HFF-Myc (cell line): Measurements from ENCODE around the gene CCDC134.
"Not testable (repeated sequence)": the region's sequence is repeated elsewhere in the genome, so short reads cannot be mapped to it uniquely, and the experiment has no call there.

Source experiments
- DNase-seq: peaks from one replicate; pipeline ENCODE4 v3.0.0-alpha.2; 2011; ENCODE audit warnings: low read depth; ENCODE audit errors: extremely low read depth
- H3K4me3 ChIP-seq: replicated peaks from 2 replicates; pipeline ENCODE4 v1.5.1; 2011; ENCODE audit warnings: low read depth, mild to moderate bottlenecking, control low read depth, low read length
- CTCF ChIP-seq: IDR thresholded peaks from 2 replicates; pipeline ENCODE4 v1.5.1; 2012; ENCODE audit warnings: mild to moderate bottlenecking, low read depth, low read length, control low read depth; ENCODE audit errors: missing control alignments

Gene CCDC134

DNA sequence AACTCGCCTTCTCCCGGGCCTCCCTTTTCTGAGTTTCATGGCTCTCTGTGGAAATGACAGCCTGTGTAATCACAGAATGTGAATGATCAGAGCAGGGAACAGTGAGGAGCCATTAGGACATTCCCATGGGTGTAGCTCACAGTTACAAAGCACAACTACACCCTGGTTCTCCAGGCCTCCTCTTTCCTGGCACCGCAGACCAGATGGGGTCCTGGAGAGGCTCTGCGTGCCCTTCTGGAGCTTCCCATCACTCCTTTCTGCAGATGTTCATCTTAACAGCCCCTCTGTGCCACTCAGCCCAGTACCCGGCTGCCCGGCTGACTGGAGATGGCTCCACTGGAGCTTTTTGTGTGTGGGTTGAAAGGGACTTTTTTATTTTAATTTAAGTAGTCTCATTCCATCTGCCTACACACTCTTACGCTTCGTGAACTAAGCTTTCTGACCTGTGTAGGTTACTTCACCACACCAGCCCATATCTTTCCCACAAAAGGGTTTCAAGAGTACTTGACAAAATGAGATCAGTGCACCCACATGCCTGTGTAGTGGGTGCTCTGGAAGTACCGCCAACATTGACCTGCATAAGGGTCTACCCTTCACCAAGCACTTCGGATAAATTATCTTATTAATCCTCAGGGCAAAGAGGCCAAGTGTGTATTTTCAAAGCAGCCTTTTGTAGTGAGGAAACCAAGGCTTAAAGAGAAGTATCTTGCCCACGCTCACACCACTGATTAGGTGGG lies 62.2 kb downstream of the CCDC134 start:
- no peak for TF ChIP-seq CTCF
- DNase-seq = no peak
- H3K4me3 ChIP-seq = no peak overlapping the region

DNA sequence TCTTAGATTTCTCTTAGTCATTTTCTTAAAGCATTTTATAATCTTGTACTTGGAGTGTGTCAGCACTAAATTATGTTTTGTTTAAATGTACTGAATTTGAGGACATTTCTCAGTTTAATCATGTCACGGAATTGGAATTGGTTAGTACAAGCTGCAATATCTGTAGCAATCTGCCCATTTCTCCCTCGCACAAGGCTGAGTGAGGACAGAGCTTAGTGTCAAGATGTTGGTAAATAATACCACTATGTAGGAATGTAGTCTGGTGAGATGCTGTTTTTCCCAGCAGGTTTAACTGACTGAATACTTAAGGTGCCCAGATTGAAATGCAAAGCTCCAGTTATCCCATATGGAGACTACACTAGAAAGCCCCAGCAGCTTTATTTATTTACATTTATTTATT lies 63.0 kb downstream of the CCDC134 start:
- TF ChIP-seq CTCF = no peak
- no peak overlapping the region for H3K4me3 ChIP-seq
- no peak for DNase-seq

DNA sequence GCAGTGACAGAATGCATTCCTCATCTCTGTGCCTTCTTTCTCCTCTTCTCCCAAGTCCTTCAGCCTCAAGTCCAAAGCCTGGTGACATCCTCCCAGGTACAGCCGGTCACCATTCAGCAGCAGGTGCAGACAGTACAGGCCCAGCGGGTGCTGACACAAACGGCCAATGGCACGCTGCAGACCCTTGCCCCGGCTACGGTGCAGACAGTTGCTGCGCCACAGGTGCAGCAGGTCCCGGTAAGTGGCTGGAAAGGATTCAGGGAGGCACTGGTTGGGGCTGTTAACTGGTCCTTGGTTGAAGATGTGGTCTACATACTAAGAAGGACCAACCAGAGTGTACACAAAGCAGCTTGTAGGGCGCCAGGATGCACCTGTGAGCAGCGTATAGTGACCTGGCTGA lies 68.1 kb downstream of the CCDC134 start:
- DNase-seq = no peak
- TF ChIP-seq CTCF = no peak
- no peak overlapping the region for H3K4me3 ChIP-seq

- H3K4me3 ChIP-seq, DNase-seq: not testable (repeated sequence)
These were observed 69.6 kb downstream of the CCDC134 start for GRCh38 chr22:41870081-41870480.

GRCh38 chr22:41870786-41871185 lies 70.3 kb downstream of the CCDC134 start:
- no peak for TF ChIP-seq CTCF
- no peak for DNase-seq
- no peak overlapping the region for H3K4me3 ChIP-seq

DNA sequence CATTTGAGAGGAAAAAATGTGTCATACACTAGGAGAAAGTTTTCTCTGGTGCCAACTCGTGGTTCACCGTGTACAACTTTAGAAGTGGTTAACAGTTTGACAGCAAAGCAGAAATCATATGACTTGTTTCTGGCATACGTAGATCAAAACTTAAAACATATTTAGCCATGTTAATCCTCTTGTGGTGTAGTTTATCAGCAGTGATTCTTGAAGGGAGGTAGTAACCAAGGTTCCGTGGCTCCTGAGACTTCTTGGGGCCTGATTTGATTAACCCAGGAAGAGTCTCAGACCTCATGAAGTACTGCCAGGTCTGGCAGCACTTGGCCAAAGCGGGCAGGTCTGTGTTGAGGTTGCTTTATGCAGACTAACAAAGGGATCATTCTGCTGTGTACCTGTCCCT lies 72.9 kb downstream of the CCDC134 start:
- DNase-seq = no peak
- no peak for TF ChIP-seq CTCF

DNA sequence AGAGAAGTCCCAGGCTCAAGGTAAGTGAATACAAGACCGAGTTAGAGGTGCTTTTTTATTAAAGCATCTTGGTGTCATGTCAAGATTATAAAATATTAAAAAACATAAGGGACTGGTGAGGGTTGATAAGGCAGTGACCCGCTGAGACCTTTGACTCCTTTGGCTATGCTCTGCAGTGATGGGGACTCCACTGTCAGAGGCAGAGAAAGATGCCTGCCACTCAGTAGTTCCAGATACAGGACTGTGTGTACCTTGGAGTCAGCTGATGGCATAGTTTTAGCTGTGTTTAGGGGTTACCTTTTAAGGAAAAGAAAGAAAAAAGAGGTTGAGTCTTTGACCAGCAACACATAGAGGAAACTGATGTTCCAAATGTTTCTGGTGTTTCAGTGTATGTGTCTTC lies 73.6 kb downstream of the CCDC134 start:
- no peak for TF ChIP-seq CTCF
- H3K4me3 ChIP-seq = no peak overlapping the region
- DNase-seq = no peak

More for the DNA sequence above, 72.9 kb downstream of the CCDC134 start:
- H3K4me3 ChIP-seq = no peak overlapping the region
